NCI-H82 treated with DMSO at 0.1 percent for 48 hours (cell line): ENCODE measurements around the gene SORCS2.

Source experiments
- DNase-seq: peaks from one replicate; lab custom pipeline; 2025; ENCODE audit not compliant: unreplicated experiment; lab: John Stamatoyannopoulos, UW

Gene SORCS2

GRCh38 chr4:7262134-7262533 lies 69.8 kb downstream of the SORCS2 start:
- DNase-seq: no peak

- no peak for DNase-seq
Observed at GRCh38 chr4:7263166-7263565, 70.8 kb downstream of the SORCS2 start.

- no peak for DNase-seq
Observed at GRCh38 chr4:7264694-7265093, 72.4 kb downstream of the SORCS2 start.

GRCh38 chr4:7266525-7267292 lies 74.4 kb downstream of the SORCS2 start:
- no peak for DNase-seq

- no peak for DNase-seq
Observed at GRCh38 chr4:7267829-7268228, 75.5 kb downstream of the SORCS2 start.

GRCh38 chr4:7268941-7269340 lies 76.6 kb downstream of the SORCS2 start:
- DNase-seq: no peak

- no peak for DNase-seq
Observed at GRCh38 chr4:7270121-7270520, 77.8 kb downstream of the SORCS2 start.

GRCh38 chr4:7272404-7272803 lies 80.1 kb downstream of the SORCS2 start:
- DNase-seq: no peak

- no peak for DNase-seq
Observed at GRCh38 chr4:7273738-7274297, 81.5 kb downstream of the SORCS2 start.

- no peak for DNase-seq
Observed at GRCh38 chr4:7275067-7275466, 82.7 kb downstream of the SORCS2 start.

- DNase-seq: no peak
Observed at GRCh38 chr4:7275490-7276154, 83.3 kb downstream of the SORCS2 start.

GRCh38 chr4:7276515-7276914 lies 84.2 kb downstream of the SORCS2 start:
- no peak for DNase-seq

GRCh38 chr4:7278071-7278765 lies 85.9 kb downstream of the SORCS2 start:
- DNase-seq: no peak

- no peak for DNase-seq
Observed at GRCh38 chr4:7278981-7279380, 86.6 kb downstream of the SORCS2 start.

- no peak for DNase-seq
Observed at GRCh38 chr4:7279902-7280301, 87.6 kb downstream of the SORCS2 start.

GRCh38 chr4:7280926-7281690 lies 88.8 kb downstream of the SORCS2 start:
- no peak for DNase-seq

GRCh38 chr4:7281691-7282665 lies 89.6 kb downstream of the SORCS2 start:
- no peak for DNase-seq

GRCh38 chr4:7282786-7283440 lies 90.6 kb downstream of the SORCS2 start:
- DNase-seq: no peak
